B cell (primary cell): Measurements from ENCODE around the gene TTC39B. TPM values are rescaled to one million over a fixed set of nuclear protein-coding genes. Genes with fewer than 3 reads are reported as not detected.
A peak's percentile ranks its signal among the peaks of the same experiment; 100 is the strongest.

ENCODE experiments used
- ATAC-seq: fragments of 200-7000 bp; cut with Tn5 transposase; one replicate; pipeline ENCODE4 v1.10.0; 2021; ENCODE audit warnings: low read depth, mild to moderate bottlenecking, moderate number of reproducible peaks, moderate library complexity
- CTCF ChIA-PET: fragments of 350-600 bp; sonication (Branson Sonifier 250); formaldehyde crosslinking; loops from one replicate; lab custom pipeline; 2021; ENCODE audit warnings: antibody characterized with exemption, inconsistent platforms; lab: Charles Lee
- POLR2A ChIA-PET: fragments of 350-600 bp; sonication (Branson Sonifier 250); formaldehyde crosslinking; loops from one replicate; lab custom pipeline; 2021; ENCODE audit warnings: antibody characterized with exemption; lab: Charles Lee
- DNase-seq: peaks from one replicate; pipeline ENCODE4 v3.0.0; 2013
- H2AFZ ChIP-seq: 2 replicates; pipeline ENCODE4 v1.6.1; 2012; ENCODE audit warnings: mild to moderate bottlenecking, low read depth, low read length; ENCODE audit not compliant: insufficient read depth, poor library complexity, severe bottlenecking
- H3K27ac ChIP-seq, 2 donors: 1 replicate in 1 of 2; 2 replicates in 1 of 2; pipeline ENCODE4 v1.5.1; 2012 to 2013; ENCODE audit warnings: low read length in 2 of 2, mild to moderate bottlenecking in 2 of 2, moderate library complexity in 1 of 2
- H3K27me3 ChIP-seq, 4 experiments: fragments of 200-600 bp in 1 of 4; sonication (generic) in 1 of 4; replicated peaks in 1 of 4; 1 replicate in 2 of 4; 2 replicates in 2 of 4; pipeline versions ENCODE4 v1.6.1 to v1.7.0; 2013 to 2016; ENCODE audit warnings: low read length in 3 of 4, mild to moderate bottlenecking in 2 of 4, mixed read lengths in 1 of 4, moderate library complexity in 1 of 4; ENCODE audit not compliant: insufficient read depth in 4 of 4, control insufficient read depth in 3 of 4; ENCODE audit errors: control extremely low read depth in 1 of 4
- H3K36me3 ChIP-seq, 2 experiments: replicated peaks in 1 of 2; 1 replicate in 1 of 2; 2 replicates in 1 of 2; pipeline versions ENCODE4 v1.6.1 to v1.7.1; 2013; ENCODE audit warnings: low read length in 1 of 2; ENCODE audit not compliant: insufficient read depth in 2 of 2, control insufficient read depth in 1 of 2; ENCODE audit errors: control extremely low read depth in 1 of 2, extremely low read depth in 1 of 2
- H3K4me1 ChIP-seq, 2 donors: fragments of 200-600 bp in 1 of 2; sonication (generic) in 1 of 2; 1 replicate in 1 of 2; 2 replicates in 1 of 2; pipeline versions ENCODE4 v1.5.1 to v1.6.1; 2013 to 2017; ENCODE audit warnings: low read length in 2 of 2; ENCODE audit not compliant: control insufficient read depth in 2 of 2, insufficient read depth in 2 of 2
- H3K4me2 ChIP-seq: replicated peaks from 2 replicates; pipeline ENCODE3; 2012; ENCODE audit warnings: mild to moderate bottlenecking, low read depth, low read length; ENCODE audit not compliant: poor library complexity, severe bottlenecking
- H3K4me3 ChIP-seq, 5 experiments: fragments of 200-600 bp in 1 of 5; sonication (generic) in 1 of 5; 1 replicate in 3 of 5; 2 replicates in 2 of 5; pipeline versions ENCODE4 v1.5.1 to v1.7.0; 2011 to 2016; ENCODE audit warnings: low read length in 4 of 5, mild to moderate bottlenecking in 4 of 5, low read depth in 2 of 5, control low read depth in 1 of 5, moderate library complexity in 1 of 5; ENCODE audit not compliant: insufficient read depth in 1 of 5; ENCODE audit errors: control extremely low read depth in 1 of 5, extremely low read depth in 1 of 5
- H3K79me2 ChIP-seq: fragments of 200-600 bp; sonication (generic); one replicate; pipeline ENCODE4 v1.6.0; 2016; ENCODE audit warnings: low read length; ENCODE audit not compliant: control insufficient read depth, insufficient read depth
- H3K9ac ChIP-seq: fragments of 200-600 bp; sonication (generic); 2 replicates; pipeline ENCODE4 v1.6.1; 2017; ENCODE audit warnings: mild to moderate bottlenecking, low read length, moderate library complexity
- H3K9me3 ChIP-seq, 3 donors: one replicate each; pipeline versions ENCODE4 v1.6.1 to v1.7.1; 2013; ENCODE audit warnings: low read length in 2 of 3; ENCODE audit not compliant: control insufficient read depth in 2 of 3, insufficient read depth in 1 of 3; ENCODE audit errors: control extremely low read depth in 1 of 3
- H4K20me1 ChIP-seq: 2 replicates; pipeline ENCODE4 v1.6.0; 2012; ENCODE audit warnings: mild to moderate bottlenecking, low read length; ENCODE audit not compliant: insufficient read depth, control insufficient read depth, poor library complexity, severe bottlenecking
- H3K27ac Mint-ChIP-seq: one replicate; pipeline ENCODE4 v1.8.0; 2021; ENCODE audit warnings: mixed read lengths
- H3K27me3 Mint-ChIP-seq: one replicate; pipeline ENCODE4 v1.8.0; 2021; ENCODE audit warnings: mixed read lengths
- H3K4me1 Mint-ChIP-seq: one replicate; pipeline ENCODE4 v1.8.0; 2021; ENCODE audit warnings: mixed read lengths
- H3K4me3 Mint-ChIP-seq: one replicate; pipeline ENCODE4 v1.8.0; 2021; ENCODE audit warnings: mixed read lengths
- H3K9me3 Mint-ChIP-seq: one replicate; pipeline ENCODE4 v1.8.0; 2022; ENCODE audit warnings: mixed read lengths; ENCODE audit not compliant: insufficient read depth
- EZH2 ChIP-seq: IDR thresholded peaks from 2 replicates; pipeline ENCODE4 v1.6.1; 2012; ENCODE audit warnings: borderline replicate concordance, low read depth, mild to moderate bottlenecking, moderate library complexity, low read length; ENCODE audit not compliant: insufficient read depth, poor library complexity, severe bottlenecking
- WGBS: methylation state at CpG from one replicate; pipeline ENCODE4 v1.1.5; 2013; ENCODE audit warnings: missing lambda C conversion rate; ENCODE audit not compliant: insufficient coverage; 5-methylcytosine and 5-hydroxymethylcytosine counted together
- intact Hi-C: fragments of 100-400 bp; cut with micrococcal nuclease; formaldehyde crosslinking; loops from one replicate; pipeline ENCODE4 v1.10.0; 2022
- polyA plus RNA-seq: library from polyadenylated mRNA; depleted of rRNA; stranded (reverse); fragments of >200 nt; gene quantifications from 2 replicates; pipeline ENCODE4 v1.2.3, GENCODE V29; 2012
- total RNA-seq, 2 donors: library from RNA; stranded (reverse); fragments of 120-200 nt in 1 of 2; gene quantifications; 1 replicate in 1 of 2; 2 replicates in 1 of 2; pipeline versions ENCODE4 v1.2.3 to v1.2.4, GENCODE V29; 2013 to 2022
- TF ChIP-seq, protein P1 (sequence below): fragments of 200-600 bp; IDR thresholded peaks from one replicate; pipeline ENCODE4 v1.8.0; 2022; ENCODE audit warnings: antibody characterized with exemption, mild to moderate bottlenecking

The TTC39B gene
- total and polyA plus RNA-seq, 2 donors (not counting 1 experiment from before 2014, with no cell fraction given), result 2.0 to 3.6 TPM

DNA sequence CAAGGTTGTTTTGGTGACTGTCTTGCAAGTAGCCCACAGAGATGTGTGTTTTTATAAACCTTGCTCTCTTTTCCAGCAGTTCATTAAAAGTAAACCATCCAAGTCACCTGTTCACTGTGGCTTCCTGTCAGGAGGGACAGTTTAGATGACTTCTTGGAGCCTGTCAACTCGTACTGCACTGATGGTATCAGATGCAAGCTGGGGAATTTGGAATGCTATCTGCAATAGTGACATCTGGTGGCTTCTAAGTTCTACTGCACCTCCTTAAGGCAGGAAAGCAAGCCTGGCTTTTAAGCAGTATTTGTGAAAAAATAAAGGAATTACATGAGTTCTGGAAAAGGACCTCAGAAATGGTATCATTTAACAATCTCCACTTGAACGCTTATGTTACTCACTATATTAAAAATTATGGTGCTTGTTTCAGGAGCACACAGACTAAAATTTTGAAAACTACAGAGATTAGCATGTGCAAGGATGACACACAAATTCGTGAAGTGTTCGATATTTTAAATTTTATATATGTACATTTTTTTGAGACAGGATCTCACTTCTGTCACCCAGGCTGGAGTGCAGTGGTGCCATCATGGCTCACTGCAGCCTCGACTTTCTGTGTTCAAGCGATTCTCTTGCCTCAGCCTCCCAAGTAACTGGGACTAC is 164.0 kb downstream of the TTC39B start:
- DNase-seq, result peak; percentile 33
- H2AFZ ChIP-seq, result peak overlapping the region; percentile 11
- H3K9me3 Mint-ChIP-seq, result no peaks in the 10 kb centered on the region
- H3K79me2 ChIP-seq, result no peaks in the 10 kb centered on the region
- no peak overlapping the region for H3K4me3 ChIP-seq
- no peak overlapping the region for H3K4me3 Mint-ChIP-seq
- no peak overlapping the region for H3K27ac ChIP-seq
- H3K27me3 ChIP-seq, result peaks cover 0 to 5% (median 0%) of the 10 kb centered on the region in 4 experiments
- ChIA-PET POLR2A (no interaction called here), CTCF (interaction anchor here (0.9 to 1.0 kb wide), 2 partner anchors 11 to 24 kb away, joined by 3 read pairs; no protein-coding TSS in a partner anchor)
- H3K9me3 ChIP-seq, result no peaks in the 10 kb centered on the region
- no peaks in the 10 kb centered on the region for H4K20me1 ChIP-seq
- peaks cover 16% of the 10 kb centered on the region for H3K27me3 Mint-ChIP-seq
- no peak overlapping the region for H3K4me2 ChIP-seq
- H3K4me1 Mint-ChIP-seq, result no peaks in the 10 kb centered on the region
- H3K9ac ChIP-seq, result no peak overlapping the region
- H3K4me1 ChIP-seq, result no peaks in the 10 kb centered on the region
- no peaks in the 10 kb centered on the region for H3K36me3 ChIP-seq
- ATAC-seq, result peak; percentile 41
- no peak overlapping the region for H3K27ac Mint-ChIP-seq
- intact Hi-C loops, result no loop called here
- 94% methylated on average over 2 of the region's 6 CpGs for WGBS
- TF ChIP-seq EZH2, result no peak
- TF ChIP-seq, protein P1, sequence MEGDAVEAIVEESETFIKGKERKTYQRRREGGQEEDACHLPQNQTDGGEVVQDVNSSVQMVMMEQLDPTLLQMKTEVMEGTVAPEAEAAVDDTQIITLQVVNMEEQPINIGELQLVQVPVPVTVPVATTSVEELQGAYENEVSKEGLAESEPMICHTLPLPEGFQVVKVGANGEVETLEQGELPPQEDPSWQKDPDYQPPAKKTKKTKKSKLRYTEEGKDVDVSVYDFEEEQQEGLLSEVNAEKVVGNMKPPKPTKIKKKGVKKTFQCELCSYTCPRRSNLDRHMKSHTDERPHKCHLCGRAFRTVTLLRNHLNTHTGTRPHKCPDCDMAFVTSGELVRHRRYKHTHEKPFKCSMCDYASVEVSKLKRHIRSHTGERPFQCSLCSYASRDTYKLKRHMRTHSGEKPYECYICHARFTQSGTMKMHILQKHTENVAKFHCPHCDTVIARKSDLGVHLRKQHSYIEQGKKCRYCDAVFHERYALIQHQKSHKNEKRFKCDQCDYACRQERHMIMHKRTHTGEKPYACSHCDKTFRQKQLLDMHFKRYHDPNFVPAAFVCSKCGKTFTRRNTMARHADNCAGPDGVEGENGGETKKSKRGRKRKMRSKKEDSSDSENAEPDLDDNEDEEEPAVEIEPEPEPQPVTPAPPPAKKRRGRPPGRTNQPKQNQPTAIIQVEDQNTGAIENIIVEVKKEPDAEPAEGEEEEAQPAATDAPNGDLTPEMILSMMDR, result peak; percentile 85

DNA sequence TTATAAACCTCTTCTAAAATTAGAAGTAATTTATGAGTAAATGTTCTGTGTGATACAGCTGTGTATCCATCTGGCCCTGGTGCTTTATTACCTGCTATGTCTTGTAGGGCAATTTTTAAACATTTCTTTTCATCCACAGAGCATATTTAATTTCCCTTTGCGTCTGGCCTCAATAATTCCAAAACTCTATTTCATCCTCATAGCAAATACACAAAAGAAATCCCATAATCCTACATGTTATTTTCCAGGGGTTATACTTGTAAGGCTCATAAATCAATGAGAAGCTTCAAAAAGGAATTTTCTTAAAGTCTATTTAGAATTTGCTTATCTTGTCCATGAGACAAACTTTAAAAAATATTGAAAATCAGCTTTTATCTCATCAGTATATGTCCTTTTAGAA is 167.0 kb downstream of the TTC39B start:
- no peak overlapping the region for H3K4me2 ChIP-seq
- no peak for ATAC-seq
- TF ChIP-seq, protein P1, result no peak
- TF ChIP-seq EZH2, result no peak
- Mint-ChIP-seq H3K27ac (no peak overlapping the region), H3K9me3 (no peaks in the 10 kb centered on the region), H3K4me1 (no peaks in the 10 kb centered on the region), H3K27me3 (peaks cover 8% of the 10 kb centered on the region), H3K4me3 (no peak overlapping the region)
- H3K9me3 ChIP-seq, result no peaks in the 10 kb centered on the region
- peaks cover 0 to 1% of the 10 kb centered on the region in 2 donors for H3K4me1 ChIP-seq
- no CpG with 5 or more reads among the region's 1 CpG for WGBS
- CTCF ChIA-PET, result no interaction called here
- H3K27ac ChIP-seq, result no peak overlapping the region
- H3K9ac ChIP-seq, result no peak overlapping the region
- POLR2A ChIA-PET, result no interaction called here
- DNase-seq, result no peak
- no peak overlapping the region for H2AFZ ChIP-seq
- H3K27me3 ChIP-seq, result peaks cover 0 to 5% (median 0%) of the 10 kb centered on the region in 4 experiments
- no peaks in the 10 kb centered on the region for H3K79me2 ChIP-seq
- no peaks in the 10 kb centered on the region for H3K36me3 ChIP-seq
- H4K20me1 ChIP-seq, result no peaks in the 10 kb centered on the region
- intact Hi-C loops, result no loop called here
- H3K4me3 ChIP-seq, result no peak overlapping the region
